WTC11 (cell line): ENCODE measurements around the gene PRKAG2. TPM values are rescaled to one million over a fixed set of nuclear protein-coding genes. Genes with fewer than 3 reads are reported as not detected.

ENCODE experiments used
- ATAC-seq: fragments of 200-7000 bp; cut with Tn5 transposase; 2 replicates; pipeline ENCODE4 v1.10.0; 2021; ENCODE audit warnings: mild to moderate bottlenecking, moderate library complexity
- CTCF ChIA-PET: fragments of 300-600 bp; sonication (Branson Sonifier 250); formaldehyde crosslinking; loops from one replicate; lab custom pipeline; 2021; ENCODE audit warnings: antibody characterized with exemption; lab: Charles Lee
- POLR2A ChIA-PET: fragments of 350-600 bp; sonication (Branson Sonifier 250); formaldehyde crosslinking; loops from one replicate; lab custom pipeline; 2021; ENCODE audit warnings: antibody characterized with exemption; lab: Charles Lee
- DNase-seq: peaks from one replicate; pipeline ENCODE4 v3.0.0; 2021; ENCODE audit warnings: low spot score
- H3K27ac Mint-ChIP-seq: 2 replicates; pipeline ENCODE4 v1.8.0; 2021; ENCODE audit warnings: mixed read lengths
- H3K27me3 Mint-ChIP-seq: 2 replicates; pipeline ENCODE4 v1.8.0; 2021; ENCODE audit warnings: low read depth, mild to moderate bottlenecking, moderate library complexity, mixed read lengths
- H3K36me3 Mint-ChIP-seq: 2 replicates; pipeline ENCODE4 v1.8.0; 2021; ENCODE audit warnings: mixed read lengths
- H3K4me1 Mint-ChIP-seq: 2 replicates; pipeline ENCODE4 v1.8.0; 2022; ENCODE audit warnings: mixed read lengths
- H3K4me3 Mint-ChIP-seq: 2 replicates; pipeline ENCODE4 v1.8.0; 2021; ENCODE audit warnings: mild to moderate bottlenecking, moderate library complexity, mixed read lengths
- H3K9me3 Mint-ChIP-seq: 2 replicates; pipeline ENCODE4 v1.8.0; 2021; ENCODE audit warnings: mixed read lengths
- ATF1 ChIP-seq: sonication (generic); formaldehyde crosslinking; IDR thresholded peaks from 2 replicates; pipeline ENCODE4 v1.8.1; 2023; ENCODE audit warnings: mild to moderate bottlenecking, moderate library complexity, missing genetic modification reagents
- CREM ChIP-seq: sonication (generic); formaldehyde crosslinking; IDR thresholded peaks from 2 replicates; pipeline ENCODE4 v1.8.1; 2022; ENCODE audit warnings: mild to moderate bottlenecking, missing genetic modification reagents, moderate library complexity
- FOXP4 ChIP-seq: sonication (generic); formaldehyde crosslinking; IDR thresholded peaks from 2 replicates; pipeline ENCODE4 v1.8.0; 2022; ENCODE audit warnings: mild to moderate bottlenecking, missing genetic modification reagents
- HMGA2 ChIP-seq: fragments of 250-450 bp; sonication (Bioruptor Pico); IDR thresholded peaks from 2 replicates; pipeline ENCODE4 v1.4.0; 2021; ENCODE audit warnings: mild to moderate bottlenecking, moderate library complexity
- IRF2 ChIP-seq: sonication (generic); formaldehyde crosslinking; IDR thresholded peaks from 2 replicates; pipeline ENCODE4 v1.8.0; 2022; ENCODE audit warnings: low read depth, missing genetic modification reagents, borderline replicate concordance
- JAZF1 ChIP-seq: fragments of 250-450 bp; sonication (Bioruptor Pico); IDR thresholded peaks from 2 replicates; pipeline ENCODE4 v1.9.0; 2021; ENCODE audit warnings: moderate library complexity, mild to moderate bottlenecking, inconsistent platforms
- MLX ChIP-seq: sonication (generic); formaldehyde crosslinking; IDR thresholded peaks from 2 replicates; pipeline ENCODE4 v1.8.1; 2023; ENCODE audit warnings: mild to moderate bottlenecking, missing genetic modification reagents, moderate library complexity
- NR2C2 ChIP-seq: sonication (generic); formaldehyde crosslinking; IDR thresholded peaks from 2 replicates; pipeline ENCODE4 v1.8.0; 2022; ENCODE audit warnings: mild to moderate bottlenecking, missing genetic modification reagents
- PREB ChIP-seq: sonication (generic); formaldehyde crosslinking; IDR thresholded peaks from 2 replicates; pipeline ENCODE4 v1.8.1; 2022; ENCODE audit warnings: mild to moderate bottlenecking, missing genetic modification reagents, moderate library complexity, borderline replicate concordance
- RORB ChIP-seq: fragments of 250-450 bp; sonication (Bioruptor Pico); IDR thresholded peaks from 2 replicates; pipeline ENCODE4 v1.9.0; 2021; ENCODE audit warnings: mild to moderate bottlenecking
- SMAD3 ChIP-seq: sonication (generic); formaldehyde crosslinking; IDR thresholded peaks from 2 replicates; pipeline ENCODE4 v1.8.0; 2022; ENCODE audit warnings: missing genetic modification reagents, mild to moderate bottlenecking, borderline replicate concordance
- SOX15 ChIP-seq: fragments of 250-450 bp; sonication (Bioruptor Pico); IDR thresholded peaks from 2 replicates; pipeline ENCODE4 v1.9.0; 2021; ENCODE audit warnings: mild to moderate bottlenecking
- SP1 ChIP-seq: sonication (generic); formaldehyde crosslinking; conservative IDR thresholded peaks from 2 replicates; pipeline ENCODE4 v1.8.1; 2022; ENCODE audit warnings: missing genetic modification reagents
- STAT6 ChIP-seq: sonication (generic); formaldehyde crosslinking; conservative IDR thresholded peaks from 2 replicates; pipeline ENCODE4 v1.8.1; 2023; ENCODE audit warnings: mild to moderate bottlenecking, low read depth, missing genetic modification reagents, moderate library complexity
- TEAD1 ChIP-seq: sonication (generic); formaldehyde crosslinking; IDR thresholded peaks from 2 replicates; pipeline ENCODE4 v1.8.0; 2022; ENCODE audit warnings: mild to moderate bottlenecking, missing genetic modification reagents
- ZNF281 ChIP-seq: sonication (generic); formaldehyde crosslinking; IDR thresholded peaks from 2 replicates; pipeline ENCODE4 v1.8.0; 2023; ENCODE audit warnings: mild to moderate bottlenecking, missing genetic modification reagents
- ZNF317 ChIP-seq: sonication (generic); formaldehyde crosslinking; IDR thresholded peaks from 2 replicates; pipeline ENCODE4 v1.8.1; 2023; ENCODE audit warnings: low read depth, mild to moderate bottlenecking, moderate library complexity, missing genetic modification reagents, borderline replicate concordance
- total RNA-seq: library from RNA; stranded (reverse); gene quantifications from 3 replicates; pipeline ENCODE4 v1.2.3, GENCODE V29; 2021
- TF ChIP-seq, protein P1 (sequence below): sonication (generic); formaldehyde crosslinking; IDR thresholded peaks from 2 replicates; pipeline ENCODE4 v1.8.1; 2023; ENCODE audit warnings: mild to moderate bottlenecking, missing genetic modification reagents, moderate library complexity
- TF ChIP-seq, protein P2 (sequence below): fragments of 250-450 bp; sonication (Bioruptor Pico); IDR thresholded peaks from 2 replicates; pipeline ENCODE4 v1.9.0; 2021; ENCODE audit warnings: mild to moderate bottlenecking, borderline replicate concordance
- TF ChIP-seq, protein P3 (sequence below): sonication (generic); formaldehyde crosslinking; IDR thresholded peaks from 2 replicates; pipeline ENCODE4 v1.8.1; 2023; ENCODE audit warnings: mild to moderate bottlenecking, missing genetic modification reagents

PRKAG2 gene
- total RNA-seq, 1 experiment from 2014 or later = 20.3 TPM

GRCh38 chr7:151647874-151648273 is 229.0 kb downstream of the PRKAG2 start:
- no peak for ATAC-seq
- Mint-ChIP-seq H3K4me3 (no peak overlapping the region), H3K27me3 (no peaks in the 10 kb centered on the region), H3K4me1 (peaks cover 5% of the 10 kb centered on the region; the same call in 1 of the 2 replicates), H3K9me3 (peaks cover 23% of the 10 kb centered on the region), H3K36me3 (peaks cover 10% of the 10 kb centered on the region), H3K27ac (no peak overlapping the region)
- TF ChIP-seq ATF1 (CRISPR knock-in tag) (no peak), SOX15 (no peak), ZNF281 (CRISPR knock-in tag) (no peak), HMGA2 (CRISPR knock-in tag) (no peak), SP1 (CRISPR knock-in tag) (no peak), CREM (no peak), RORB (CRISPR knock-in tag) (no peak), ZNF317 (no peak), JAZF1 (CRISPR knock-in tag) (no peak), TEAD1 (CRISPR knock-in tag) (no peak), NR2C2 (CRISPR knock-in tag) (no peak), FOXP4 (CRISPR knock-in tag) (no peak), MLX (no peak), PREB (CRISPR knock-in tag) (no peak), SMAD3 (CRISPR knock-in tag) (no peak), STAT6 (CRISPR knock-in tag) (no peak), IRF2 (CRISPR knock-in tag) (no peak)
- TF ChIP-seq, protein P1, sequence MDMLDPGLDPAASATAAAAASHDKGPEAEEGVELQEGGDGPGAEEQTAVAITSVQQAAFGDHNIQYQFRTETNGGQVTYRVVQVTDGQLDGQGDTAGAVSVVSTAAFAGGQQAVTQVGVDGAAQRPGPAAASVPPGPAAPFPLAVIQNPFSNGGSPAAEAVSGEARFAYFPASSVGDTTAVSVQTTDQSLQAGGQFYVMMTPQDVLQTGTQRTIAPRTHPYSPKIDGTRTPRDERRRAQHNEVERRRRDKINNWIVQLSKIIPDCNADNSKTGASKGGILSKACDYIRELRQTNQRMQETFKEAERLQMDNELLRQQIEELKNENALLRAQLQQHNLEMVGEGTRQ (CRISPR knock-in tag) = no peak
- TF ChIP-seq, protein P2, sequence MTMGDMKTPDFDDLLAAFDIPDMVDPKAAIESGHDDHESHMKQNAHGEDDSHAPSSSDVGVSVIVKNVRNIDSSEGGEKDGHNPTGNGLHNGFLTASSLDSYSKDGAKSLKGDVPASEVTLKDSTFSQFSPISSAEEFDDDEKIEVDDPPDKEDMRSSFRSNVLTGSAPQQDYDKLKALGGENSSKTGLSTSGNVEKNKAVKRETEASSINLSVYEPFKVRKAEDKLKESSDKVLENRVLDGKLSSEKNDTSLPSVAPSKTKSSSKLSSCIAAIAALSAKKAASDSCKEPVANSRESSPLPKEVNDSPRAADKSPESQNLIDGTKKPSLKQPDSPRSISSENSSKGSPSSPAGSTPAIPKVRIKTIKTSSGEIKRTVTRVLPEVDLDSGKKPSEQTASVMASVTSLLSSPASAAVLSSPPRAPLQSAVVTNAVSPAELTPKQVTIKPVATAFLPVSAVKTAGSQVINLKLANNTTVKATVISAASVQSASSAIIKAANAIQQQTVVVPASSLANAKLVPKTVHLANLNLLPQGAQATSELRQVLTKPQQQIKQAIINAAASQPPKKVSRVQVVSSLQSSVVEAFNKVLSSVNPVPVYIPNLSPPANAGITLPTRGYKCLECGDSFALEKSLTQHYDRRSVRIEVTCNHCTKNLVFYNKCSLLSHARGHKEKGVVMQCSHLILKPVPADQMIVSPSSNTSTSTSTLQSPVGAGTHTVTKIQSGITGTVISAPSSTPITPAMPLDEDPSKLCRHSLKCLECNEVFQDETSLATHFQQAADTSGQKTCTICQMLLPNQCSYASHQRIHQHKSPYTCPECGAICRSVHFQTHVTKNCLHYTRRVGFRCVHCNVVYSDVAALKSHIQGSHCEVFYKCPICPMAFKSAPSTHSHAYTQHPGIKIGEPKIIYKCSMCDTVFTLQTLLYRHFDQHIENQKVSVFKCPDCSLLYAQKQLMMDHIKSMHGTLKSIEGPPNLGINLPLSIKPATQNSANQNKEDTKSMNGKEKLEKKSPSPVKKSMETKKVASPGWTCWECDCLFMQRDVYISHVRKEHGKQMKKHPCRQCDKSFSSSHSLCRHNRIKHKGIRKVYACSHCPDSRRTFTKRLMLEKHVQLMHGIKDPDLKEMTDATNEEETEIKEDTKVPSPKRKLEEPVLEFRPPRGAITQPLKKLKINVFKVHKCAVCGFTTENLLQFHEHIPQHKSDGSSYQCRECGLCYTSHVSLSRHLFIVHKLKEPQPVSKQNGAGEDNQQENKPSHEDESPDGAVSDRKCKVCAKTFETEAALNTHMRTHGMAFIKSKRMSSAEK (CRISPR knock-in tag) = no peak
- TF ChIP-seq, protein P3, sequence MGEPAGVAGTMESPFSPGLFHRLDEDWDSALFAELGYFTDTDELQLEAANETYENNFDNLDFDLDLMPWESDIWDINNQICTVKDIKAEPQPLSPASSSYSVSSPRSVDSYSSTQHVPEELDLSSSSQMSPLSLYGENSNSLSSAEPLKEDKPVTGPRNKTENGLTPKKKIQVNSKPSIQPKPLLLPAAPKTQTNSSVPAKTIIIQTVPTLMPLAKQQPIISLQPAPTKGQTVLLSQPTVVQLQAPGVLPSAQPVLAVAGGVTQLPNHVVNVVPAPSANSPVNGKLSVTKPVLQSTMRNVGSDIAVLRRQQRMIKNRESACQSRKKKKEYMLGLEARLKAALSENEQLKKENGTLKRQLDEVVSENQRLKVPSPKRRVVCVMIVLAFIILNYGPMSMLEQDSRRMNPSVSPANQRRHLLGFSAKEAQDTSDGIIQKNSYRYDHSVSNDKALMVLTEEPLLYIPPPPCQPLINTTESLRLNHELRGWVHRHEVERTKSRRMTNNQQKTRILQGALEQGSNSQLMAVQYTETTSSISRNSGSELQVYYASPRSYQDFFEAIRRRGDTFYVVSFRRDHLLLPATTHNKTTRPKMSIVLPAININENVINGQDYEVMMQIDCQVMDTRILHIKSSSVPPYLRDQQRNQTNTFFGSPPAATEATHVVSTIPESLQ (CRISPR knock-in tag) = no peak
- POLR2A ChIA-PET = no interaction called here
- DNase-seq = no peak
- CTCF ChIA-PET = no interaction called here
